GM21723 (cell line): ENCODE data around the gene LONRF3.

Source experiments
- ATAC-seq: cut with Tn5 transposase; IDR thresholded peaks from one replicate; pipeline ENCODE4 v1.9.1; 2021; ENCODE audit warnings: mild to moderate bottlenecking, moderate library complexity; ENCODE audit not compliant: unreplicated experiment

LONRF3 gene

GRCh38 chrX:118974088-118974907 lies at the start of gene LONRF3:
TSS of gene LONRF3 (plus strand) at chrX:118974618. CDS start at chrX:118974781, 163 bp downstream.
- no peak for ATAC-seq

- no peak for ATAC-seq
Observed at GRCh38 chrX:118928151-118928550, 46.3 kb upstream of the LONRF3 start.

GRCh38 chrX:118935352-118935751 lies 39.1 kb upstream of the LONRF3 start:
- no peak for ATAC-seq

GRCh38 chrX:118941147-118941546 lies 33.3 kb upstream of the LONRF3 start:
- no peak for ATAC-seq

GRCh38 chrX:118943102-118943501 lies 31.3 kb upstream of the LONRF3 start:
- no peak for ATAC-seq

GRCh38 chrX:118945921-118946320 lies 28.5 kb upstream of the LONRF3 start:
- no peak for ATAC-seq

- ATAC-seq, result no peak
Observed at GRCh38 chrX:118948270-118948669, 26.1 kb upstream of the LONRF3 start.

- no peak for ATAC-seq
Observed at GRCh38 chrX:118961866-118962560, 12.4 kb upstream of the LONRF3 start.

- no peak for ATAC-seq
Observed at GRCh38 chrX:118963159-118963558, 11.3 kb upstream of the LONRF3 start.

- ATAC-seq, result no peak
Observed at GRCh38 chrX:118964252-118964651, 10.2 kb upstream of the LONRF3 start.

GRCh38 chrX:118965395-118965794 lies 9.0 kb upstream of the LONRF3 start:
- ATAC-seq, result no peak

- ATAC-seq, result no peak
Observed at GRCh38 chrX:118968031-118968430, 6.4 kb upstream of the LONRF3 start.

- ATAC-seq, result no peak
Observed at GRCh38 chrX:118971552-118971951, 2.9 kb upstream of the LONRF3 start.

GRCh38 chrX:118973389-118974087 lies 880 bp upstream of the LONRF3 start:
- ATAC-seq, result no peak

GRCh38 chrX:118974908-118975671 lies 672 bp downstream of the LONRF3 start:
- no peak for ATAC-seq

GRCh38 chrX:118975831-118976598 lies 1.6 kb downstream of the LONRF3 start:
- ATAC-seq, result no peak

GRCh38 chrX:118976599-118977340 lies 2.4 kb downstream of the LONRF3 start:
- ATAC-seq, result no peak

GRCh38 chrX:118977424-118977823 lies 3.0 kb downstream of the LONRF3 start:
- no peak for ATAC-seq

GRCh38 chrX:118978451-118978850 lies 4.0 kb downstream of the LONRF3 start:
- ATAC-seq, result no peak
